GM19238 (cell line): ENCODE data around the gene AKAP1.

Source experiments
- DNase-seq: peaks from one replicate; pipeline ENCODE4 v3.0.0; 2011; ENCODE audit warnings: low spot score; ENCODE audit not compliant: insufficient read length

AKAP1 gene

DNA sequence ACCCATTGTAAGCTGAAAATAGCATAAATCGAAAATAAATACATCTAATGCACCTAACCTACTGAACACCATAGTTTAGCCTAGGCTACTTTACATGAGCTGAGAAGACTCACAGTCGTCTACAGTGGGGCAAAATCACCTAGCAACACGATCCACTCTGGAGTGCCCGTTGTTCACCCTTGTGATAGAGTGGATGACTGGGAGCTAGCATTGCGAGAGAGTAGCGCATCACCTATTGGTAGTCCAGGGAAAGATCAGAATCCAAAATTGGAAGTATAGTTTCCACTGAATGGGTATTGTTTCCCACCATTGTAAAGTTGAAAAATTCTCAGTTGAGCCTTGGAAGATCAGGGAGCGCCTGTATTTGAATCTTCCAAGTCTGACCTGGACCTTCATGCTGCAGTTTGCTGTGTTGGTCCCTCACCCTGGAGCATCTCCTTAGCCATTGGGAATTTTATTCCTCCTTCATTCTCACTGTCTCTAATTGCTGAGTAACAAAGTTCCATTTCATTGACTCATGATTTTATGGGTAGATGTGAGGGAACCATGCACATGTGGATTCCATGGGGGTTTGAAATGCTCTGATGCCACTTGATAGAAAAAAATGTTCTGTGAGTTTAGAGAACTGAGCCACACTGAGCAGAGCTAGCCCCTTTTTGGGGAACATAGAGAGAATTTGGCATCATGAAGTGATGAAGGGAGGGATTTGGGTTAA is 19.6 kb downstream of the AKAP1 start:
- no peak for DNase-seq

DNA sequence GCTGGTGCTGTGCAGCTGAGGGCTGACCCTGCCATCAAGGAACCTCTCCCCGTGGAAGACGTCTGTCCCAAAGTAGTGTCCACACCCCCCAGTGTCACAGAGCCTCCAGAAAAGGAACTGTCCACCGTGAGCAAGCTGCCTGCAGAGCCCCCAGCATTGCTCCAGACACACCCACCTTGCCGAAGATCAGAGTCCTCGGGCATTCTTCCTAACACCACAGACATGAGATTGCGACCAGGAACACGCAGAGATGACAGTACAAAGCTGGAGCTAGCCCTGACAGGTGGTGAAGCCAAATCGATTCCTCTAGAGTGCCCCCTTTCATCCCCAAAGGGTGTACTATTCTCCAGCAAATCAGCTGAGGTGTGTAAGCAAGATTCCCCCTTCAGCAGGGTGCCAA is 20.5 kb downstream of the AKAP1 start:
- no peak for DNase-seq

DNA sequence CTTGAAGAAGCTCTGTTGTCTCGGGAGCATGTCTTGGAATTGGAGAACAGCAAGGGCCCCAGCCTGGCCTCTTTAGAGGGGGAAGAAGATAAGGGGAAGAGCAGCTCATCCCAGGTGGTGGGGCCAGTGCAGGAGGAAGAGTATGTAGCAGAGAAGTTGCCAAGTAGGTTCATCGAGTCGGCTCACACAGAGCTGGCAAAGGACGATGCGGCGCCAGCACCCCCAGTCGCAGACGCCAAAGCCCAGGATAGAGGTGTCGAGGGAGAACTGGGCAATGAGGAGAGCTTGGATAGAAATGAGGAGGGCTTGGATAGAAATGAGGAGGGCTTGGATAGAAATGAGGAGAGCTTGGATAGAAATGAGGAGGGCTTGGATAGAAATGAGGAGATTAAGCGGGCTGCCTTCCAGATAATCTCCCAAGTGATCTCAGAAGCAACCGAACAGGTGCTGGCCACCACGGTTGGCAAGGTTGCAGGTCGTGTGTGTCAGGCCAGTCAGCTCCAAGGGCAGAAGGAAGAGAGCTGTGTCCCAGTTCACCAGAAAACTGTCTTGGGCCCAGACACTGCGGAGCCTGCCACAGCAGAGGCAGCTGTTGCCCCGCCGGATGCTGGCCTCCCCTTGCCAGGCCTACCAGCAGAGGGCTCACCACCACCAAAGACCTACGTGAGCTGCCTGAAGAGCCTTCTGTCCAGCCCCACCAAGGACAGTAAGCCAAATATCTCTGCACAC is 21.2 kb downstream of the AKAP1 start:
- no peak for DNase-seq

DNA sequence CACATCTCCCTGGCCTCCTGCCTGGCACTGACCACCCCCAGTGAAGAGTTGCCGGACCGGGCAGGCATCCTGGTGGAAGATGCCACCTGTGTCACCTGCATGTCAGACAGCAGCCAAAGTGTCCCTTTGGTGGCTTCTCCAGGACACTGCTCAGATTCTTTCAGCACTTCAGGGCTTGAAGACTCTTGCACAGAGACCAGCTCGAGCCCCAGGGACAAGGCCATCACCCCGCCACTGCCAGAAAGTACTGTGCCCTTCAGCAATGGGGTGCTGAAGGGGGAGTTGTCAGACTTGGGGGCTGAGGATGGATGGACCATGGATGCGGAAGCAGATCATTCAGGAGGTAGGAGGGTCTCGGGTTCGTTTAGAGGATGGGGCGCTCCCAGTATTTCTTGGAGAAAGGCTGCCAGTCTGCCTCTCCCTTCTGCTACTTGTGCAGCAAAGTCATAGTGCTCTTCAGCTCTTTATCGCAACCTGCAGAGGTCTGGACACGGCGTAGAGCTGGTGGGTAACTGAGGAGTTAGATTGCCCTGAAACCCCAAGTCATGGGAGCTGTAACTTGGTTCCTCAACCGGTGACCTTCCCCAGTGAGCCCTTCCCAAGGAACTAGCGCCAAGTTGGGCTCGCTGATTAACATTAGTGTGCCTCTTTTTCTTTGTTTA is 21.9 kb downstream of the AKAP1 start:
- DNase-seq, result no peak

DNA sequence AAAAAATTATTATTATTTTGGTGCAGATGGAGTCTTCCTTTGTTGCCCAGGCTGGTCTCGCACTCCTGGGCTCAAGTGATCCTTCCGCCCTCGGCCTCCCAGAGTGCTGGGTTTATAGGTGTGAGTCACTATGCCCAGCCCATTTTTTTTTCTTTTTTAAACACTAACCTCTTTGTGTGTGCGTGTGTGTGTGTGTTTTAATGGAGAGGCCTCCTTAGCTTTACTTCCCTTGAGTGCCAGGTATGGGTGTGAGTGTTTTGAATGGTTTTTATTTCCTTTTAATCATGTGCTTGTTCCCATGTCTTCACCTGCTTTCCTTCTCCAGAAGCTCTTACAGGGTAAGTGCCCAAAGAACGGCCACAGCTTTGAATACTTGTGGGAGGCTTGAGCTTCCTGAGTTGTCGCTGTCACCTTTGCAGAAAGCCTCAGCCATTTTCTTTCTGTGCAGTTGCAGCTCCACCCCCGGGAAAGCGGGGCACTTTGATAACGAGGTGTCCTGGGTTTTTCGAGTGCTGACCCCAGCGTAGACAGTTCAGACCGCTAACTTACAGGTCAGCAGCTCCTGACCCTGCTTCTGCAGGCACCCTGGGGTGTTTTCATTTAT is 22.6 kb downstream of the AKAP1 start:
- DNase-seq, result no peak

DNA sequence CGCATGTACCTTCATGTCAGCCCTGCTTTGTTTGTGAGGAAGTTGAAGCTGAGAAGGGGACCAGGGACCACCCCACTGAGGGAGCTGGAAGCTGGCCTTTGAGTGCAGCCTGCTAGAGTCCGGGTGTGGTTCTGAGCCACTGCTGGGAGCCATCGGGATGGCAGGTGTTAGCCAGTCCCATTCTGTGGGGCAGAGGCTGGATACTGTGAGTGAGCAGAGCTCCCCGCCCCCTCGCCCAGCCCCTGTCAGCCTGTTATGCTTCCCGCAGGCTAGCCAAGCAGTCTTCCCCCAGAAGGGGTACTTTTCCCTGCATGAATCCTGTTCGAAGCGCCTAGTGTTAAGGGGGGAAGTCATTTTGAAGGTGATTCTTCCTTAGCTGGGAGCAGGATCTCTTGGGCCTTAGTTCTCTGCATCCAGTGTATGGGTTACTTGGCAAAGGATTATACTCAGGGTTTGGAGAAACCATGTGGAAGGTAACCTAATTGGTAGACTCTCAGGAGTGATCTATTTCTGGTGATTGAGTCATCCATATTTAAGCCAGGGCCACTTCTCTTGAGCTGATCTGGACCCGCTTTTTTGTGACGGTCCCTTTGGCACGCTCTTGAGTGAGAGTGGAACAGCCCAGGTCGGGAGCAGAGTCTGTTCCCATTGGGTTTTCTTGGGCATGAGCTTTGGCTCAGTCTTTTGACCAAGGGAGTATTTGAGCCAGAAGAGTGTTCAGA is 23.8 kb downstream of the AKAP1 start:
- DNase-seq, result no peak

DNA sequence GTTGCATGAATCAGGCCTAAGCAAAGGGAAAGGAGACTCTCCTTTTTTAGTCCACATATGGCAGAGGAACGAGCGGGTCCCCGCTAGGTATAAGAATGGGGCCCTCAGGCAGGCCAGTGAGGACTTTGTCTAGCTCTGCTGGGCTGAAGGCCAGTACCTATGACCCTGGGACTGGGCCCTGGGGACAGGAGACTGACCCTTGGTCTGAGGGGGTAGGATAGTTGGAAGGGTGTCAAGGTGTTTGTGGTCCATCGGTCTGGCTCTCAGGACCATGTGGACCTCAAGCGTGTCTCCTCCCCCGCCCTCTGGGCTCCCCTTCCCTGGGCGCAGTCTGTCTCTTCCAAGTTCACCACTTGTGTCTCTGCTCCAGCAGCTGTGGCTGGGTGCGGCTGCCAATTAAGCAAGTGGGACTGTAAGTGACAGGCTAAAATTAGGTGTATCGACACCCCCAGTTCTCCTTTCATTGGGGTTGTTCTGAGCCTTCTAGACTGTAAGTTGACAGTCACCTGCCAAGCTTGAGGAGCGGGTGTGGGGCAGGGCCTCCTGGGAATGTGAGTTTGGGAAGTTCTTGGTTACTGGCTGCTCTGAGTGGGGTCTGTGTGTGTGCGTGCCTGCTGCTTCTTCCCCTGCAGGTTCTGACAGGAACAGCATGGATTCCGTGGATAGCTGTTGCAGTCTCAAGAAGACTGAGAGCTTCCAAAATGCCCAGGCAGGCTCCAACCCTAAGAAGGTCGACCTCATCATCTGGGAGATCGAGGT is 24.5 kb downstream of the AKAP1 start:
- DNase-seq, result no peak

DNA sequence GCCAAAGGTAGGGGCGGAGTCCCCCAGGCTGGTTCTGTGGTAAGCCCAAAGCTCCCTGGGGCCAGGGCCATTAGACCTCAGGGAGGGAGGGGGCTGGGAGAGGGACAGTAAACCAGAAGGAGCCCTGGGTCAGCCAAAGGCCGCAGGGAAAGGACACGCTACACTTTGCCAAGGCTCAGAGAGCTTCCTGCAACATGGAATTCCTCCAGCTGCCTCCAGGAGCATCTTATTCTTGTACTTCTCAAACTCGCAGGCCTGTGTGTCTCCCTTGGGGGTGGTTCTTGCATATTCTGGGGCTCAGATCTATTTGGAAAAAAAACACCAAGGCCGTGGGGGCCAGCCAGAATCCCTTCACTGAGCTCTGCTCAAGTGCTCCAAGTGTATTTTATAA is 25.1 kb downstream of the AKAP1 start:
- DNase-seq, result no peak

DNA sequence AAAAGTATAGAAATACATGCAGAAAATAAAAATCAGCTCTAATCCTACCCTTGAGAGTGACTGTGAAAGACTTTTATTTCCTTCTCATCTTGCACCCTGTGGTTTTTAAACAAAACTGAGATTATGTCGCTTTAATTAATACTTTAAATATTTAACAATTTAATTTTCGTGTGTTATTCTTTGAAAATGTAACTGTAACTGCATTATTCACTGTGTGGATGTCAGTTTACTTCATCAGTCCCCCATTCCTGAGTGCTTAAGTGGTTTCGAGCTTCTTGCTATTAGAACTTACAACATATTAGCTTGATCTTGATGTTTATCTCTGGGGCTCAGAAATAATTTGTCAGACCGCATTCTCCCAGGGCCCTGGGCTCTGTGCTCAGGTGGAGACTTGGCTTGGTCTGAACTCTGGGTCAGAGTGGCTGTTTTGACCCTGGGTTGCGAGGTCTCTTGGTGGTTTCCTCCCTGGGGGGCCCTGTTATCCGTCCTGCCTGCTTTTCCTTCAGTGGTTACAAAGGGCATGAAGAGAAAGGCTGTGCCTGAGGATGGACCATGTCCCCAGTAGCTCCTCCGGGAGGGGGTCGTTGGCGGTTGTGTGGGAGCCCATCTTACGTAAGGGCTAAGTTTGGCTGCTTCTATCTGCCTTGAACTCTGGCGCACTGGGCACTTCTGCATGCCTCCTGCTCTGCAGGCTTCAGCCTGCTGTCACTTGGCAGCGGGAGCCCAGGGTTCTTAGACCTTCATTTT is 25.7 kb downstream of the AKAP1 start:
- DNase-seq, result no peak

DNA sequence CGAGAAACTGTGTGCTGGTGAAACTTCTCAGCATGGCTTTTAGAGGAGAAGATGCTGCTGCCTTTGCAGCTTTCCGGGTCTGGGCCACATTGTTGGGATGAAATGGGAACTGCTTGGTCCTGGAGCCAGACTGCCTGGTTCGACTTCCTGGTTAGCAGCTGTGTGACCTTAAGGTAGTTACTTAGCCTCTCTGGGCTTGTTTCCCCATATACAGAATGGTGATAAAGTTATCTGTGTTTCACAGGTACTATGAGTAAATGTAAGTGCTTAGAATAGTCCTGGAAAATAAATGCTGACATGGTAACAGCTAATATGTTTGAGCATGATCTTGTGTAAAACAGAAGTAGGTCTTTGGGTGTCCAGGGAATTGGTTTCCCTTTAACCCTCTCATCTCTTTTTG is 26.3 kb downstream of the AKAP1 start:
- no peak for DNase-seq

DNA sequence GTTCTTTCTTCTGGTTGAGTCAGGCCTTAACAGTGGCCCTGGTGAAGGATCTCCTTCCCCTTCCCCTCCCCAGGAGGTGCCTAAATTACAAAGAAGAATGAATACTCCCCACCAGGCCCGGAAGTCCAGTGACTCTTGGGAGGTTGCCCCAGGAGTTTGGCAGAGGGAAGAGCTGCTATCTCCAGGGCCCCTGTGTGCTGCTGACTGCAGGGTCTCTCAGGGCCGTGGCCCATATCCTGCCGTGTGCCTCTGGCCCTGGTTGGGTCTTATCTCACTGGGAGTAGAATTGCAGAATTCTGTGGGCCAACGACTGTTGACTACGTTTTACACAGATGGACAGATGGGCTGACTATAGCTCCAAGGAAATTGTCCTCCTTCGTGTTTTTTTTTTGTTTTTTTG is 28.0 kb downstream of the AKAP1 start:
- DNase-seq, result no peak

DNA sequence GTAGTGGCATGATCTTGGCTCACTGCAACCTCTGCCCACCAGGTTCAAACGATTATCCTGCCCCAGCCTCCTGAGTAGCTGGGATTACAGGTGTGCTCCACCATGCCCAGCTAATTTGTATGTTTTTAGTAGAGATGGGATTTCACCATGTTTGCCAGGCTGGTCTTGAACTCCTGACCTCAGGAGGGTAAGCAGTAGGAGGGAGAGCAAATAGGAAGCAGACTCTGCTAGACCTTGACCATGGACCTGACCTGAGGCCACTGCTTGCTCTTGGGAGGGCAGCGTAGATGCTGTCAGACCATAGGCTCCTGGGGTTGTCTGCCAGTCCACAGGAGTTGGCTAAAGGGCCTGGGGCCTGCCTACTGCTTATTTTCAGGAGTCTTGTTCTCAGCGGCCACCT is 28.6 kb downstream of the AKAP1 start:
- no peak for DNase-seq

DNA sequence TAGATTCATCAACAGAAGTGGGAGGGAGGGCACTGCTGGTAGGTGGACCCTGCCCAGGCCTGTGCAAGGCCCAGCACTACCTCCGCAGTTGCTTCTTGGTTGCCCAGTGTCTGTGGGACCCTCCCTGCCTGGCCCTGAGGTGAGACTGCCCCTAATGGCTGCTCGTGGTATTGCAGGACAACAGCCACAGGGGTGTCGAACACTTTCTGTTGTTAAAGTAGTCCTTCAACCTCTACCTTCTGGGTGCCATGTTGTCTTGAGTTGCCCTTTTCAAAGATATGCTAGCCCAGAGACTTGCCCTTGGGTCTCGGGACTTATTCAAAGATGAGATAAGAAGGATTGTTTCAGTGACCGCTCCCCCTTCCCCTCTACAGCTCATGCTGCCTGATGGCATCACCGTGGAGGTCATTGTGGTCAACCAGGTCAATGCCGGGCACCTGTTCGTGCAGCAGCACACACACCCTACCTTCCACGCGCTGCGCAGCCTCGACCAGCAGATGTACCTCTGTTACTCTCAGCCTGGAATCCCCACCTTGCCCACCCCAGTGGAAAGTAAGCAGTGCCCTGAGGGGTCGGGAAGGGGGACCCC is 29.1 kb downstream of the AKAP1 start:
- peak; percentile 61 for DNase-seq

DNA sequence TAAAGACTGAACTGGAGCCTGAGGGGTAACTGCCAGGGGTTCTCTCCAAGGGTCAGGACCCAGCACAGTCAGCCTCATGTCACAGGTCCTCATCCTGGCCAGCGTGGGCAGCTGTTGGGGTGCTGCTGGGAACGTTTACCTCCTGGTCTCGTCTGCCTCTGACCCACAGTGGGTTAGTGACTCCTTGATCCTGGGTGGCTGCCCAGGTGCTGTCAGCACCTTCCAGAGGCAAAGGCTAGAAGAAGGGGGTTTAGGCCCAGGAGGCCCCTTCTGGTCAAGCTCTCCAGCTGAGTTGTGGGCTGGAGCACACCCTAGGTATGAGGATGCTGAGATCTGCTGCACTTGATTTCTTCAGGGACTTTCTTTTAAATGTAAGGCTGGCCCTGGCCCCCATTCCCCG is 30.3 kb downstream of the AKAP1 start:
- no peak for DNase-seq

DNA sequence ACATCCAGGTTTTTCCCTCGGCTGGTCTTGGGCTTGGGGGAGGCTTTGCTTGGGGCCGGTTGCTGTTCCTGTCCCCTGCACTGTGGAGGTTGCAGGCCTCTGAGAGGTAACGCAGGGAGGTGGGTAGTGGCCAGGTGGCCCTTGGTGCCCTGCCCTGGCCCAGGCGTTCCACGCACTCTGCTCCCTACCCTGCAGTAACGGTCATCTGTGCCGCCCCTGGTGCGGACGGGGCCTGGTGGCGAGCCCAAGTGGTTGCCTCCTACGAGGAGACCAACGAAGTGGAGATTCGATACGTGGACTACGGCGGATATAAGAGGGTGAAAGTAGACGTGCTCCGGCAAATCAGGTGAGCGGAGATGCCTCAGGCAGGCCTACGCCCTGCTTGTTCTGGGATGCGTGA is 30.9 kb downstream of the AKAP1 start:
- no peak for DNase-seq

DNA sequence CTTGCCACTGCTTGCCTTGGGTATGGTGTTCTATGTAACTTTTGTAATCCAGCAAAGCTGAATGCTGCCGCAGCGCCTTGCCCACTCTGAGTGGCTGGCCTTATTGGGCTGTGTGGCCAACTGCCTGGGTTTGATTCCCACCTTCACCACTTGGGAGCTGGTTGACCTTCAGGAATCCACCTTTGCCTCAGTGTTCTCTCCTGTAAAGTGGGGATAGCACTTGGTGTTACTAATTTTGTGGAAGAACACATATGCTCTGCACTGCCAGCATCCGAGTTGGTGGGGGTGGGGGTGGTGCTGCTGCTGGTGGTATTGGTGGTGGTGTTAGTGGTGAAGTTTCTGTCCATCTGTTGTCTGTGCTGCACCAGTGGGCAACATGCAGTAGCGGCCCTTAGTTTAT is 32.8 kb downstream of the AKAP1 start:
- DNase-seq, result no peak

DNA sequence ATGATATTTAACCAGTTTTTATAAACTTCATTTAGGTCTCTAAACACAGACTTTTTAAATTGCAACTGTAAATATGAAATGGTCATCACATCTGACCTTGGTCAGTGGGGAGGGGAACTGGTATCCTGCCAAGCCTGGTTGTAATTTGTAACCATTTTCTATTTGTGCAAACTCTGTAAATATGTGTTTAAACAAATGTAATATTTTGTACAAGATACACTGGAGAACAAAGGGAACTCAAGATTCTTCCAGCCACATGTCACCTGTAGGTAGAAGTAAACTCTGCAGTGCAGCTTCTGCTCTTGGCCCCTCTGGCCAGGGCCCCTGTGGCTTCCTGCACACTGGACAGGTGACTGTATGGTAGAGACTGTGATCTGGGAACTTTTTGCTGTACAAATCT is 35.8 kb downstream of the AKAP1 start:
- DNase-seq, result no peak

DNA sequence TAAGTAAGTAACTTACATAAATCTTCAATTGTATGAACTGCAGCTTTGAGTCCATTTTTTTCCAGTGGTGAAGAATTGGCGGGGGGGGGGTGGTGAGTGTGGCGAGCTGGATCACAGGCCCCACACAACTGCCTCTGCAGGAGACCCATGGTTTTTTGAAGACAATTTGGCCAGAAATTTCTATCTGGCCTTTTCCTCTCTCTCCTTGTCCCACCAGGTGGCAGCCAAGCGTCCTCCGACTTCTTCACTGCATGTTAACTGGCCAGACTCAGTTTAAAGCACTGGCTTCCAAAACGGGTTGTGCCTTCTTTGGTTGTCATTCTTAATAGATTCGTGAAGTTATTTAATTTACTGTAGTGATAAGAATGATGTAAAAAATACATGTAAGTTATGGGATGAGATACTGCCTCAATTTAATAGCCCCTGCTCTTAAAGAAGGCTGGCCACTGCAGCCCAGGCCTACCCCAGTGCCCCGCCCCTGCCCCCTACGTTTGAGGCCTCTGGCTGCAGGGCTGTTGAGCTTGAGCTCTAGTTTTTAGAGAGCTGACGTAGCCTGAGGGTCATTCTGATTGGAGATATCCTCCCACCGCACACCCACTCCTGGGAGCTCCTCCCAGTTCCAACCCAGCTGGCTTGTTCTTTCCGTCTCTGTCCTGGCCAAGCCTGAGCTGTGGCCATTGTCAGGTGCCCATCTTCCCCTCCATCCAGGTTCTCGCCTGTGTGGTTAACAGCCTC is 36.4 kb downstream of the AKAP1 start:
- DNase-seq, result no peak

DNA sequence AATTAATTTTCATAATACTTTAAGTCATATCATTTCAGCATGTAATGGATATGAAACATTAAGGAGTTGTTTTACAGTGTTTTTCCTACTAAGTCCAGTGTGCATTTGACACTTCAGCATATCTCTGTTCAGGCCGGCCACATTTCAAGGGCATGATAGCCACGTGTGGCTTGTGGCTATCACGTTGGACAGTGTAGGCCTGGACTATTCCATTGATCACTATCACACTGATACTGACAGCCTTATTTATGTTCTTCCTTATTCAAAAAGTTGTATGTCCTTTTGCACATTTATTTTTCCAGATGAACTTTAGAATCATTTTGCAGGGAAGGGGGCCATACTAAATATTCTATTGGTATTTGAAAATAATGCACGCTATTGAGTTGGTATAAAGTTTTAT is 39.0 kb downstream of the AKAP1 start:
- DNase-seq, result no peak
